Epidermal melanocyte (primary cell): ENCODE results near the gene TRAFD1.
"Not testable (repeated sequence)": the region's sequence is repeated elsewhere in the genome, so short reads cannot be mapped to it uniquely, and the experiment has no call there.

Source experiments
- DNase-seq: peaks from one replicate; pipeline ENCODE4 v3.0.0; 2011; ENCODE audit warnings: low spot score; ENCODE audit not compliant: insufficient read length

The TRAFD1 gene

GRCh38 chr12:112158461-112159145 is 33.2 kb downstream of the TRAFD1 start:
- not testable (repeated sequence) for DNase-seq

GRCh38 chr12:112159146-112159541 is 33.8 kb downstream of the TRAFD1 start:
- DNase-seq: no peak

- no peak for DNase-seq
Measured at GRCh38 chr12:112160611-112161010, 35.3 kb downstream of the TRAFD1 start.

GRCh38 chr12:112161711-112162110 is 36.4 kb downstream of the TRAFD1 start:
- no peak for DNase-seq

- no peak for DNase-seq
Measured at GRCh38 chr12:112162241-112162790, 37.0 kb downstream of the TRAFD1 start.

GRCh38 chr12:112163056-112163455 is 37.7 kb downstream of the TRAFD1 start:
- no peak for DNase-seq

GRCh38 chr12:112163471-112163991 is 38.2 kb downstream of the TRAFD1 start:
- no peak for DNase-seq

GRCh38 chr12:112164011-112164660 is 38.8 kb downstream of the TRAFD1 start:
- DNase-seq: no peak

GRCh38 chr12:112165624-112166023 is 40.3 kb downstream of the TRAFD1 start:
- no peak for DNase-seq

- DNase-seq: no peak
Measured at GRCh38 chr12:112166051-112167015, 41.0 kb downstream of the TRAFD1 start.

GRCh38 chr12:112167031-112167461 is 41.7 kb downstream of the TRAFD1 start:
- DNase-seq: no peak

- DNase-seq: no peak
Measured at GRCh38 chr12:112167718-112168525, 42.6 kb downstream of the TRAFD1 start.

GRCh38 chr12:112168561-112168971 is 43.2 kb downstream of the TRAFD1 start:
- DNase-seq: no peak

- DNase-seq: no peak
Measured at GRCh38 chr12:112169161-112169872, 44.0 kb downstream of the TRAFD1 start.

GRCh38 chr12:112169966-112170365 is 44.6 kb downstream of the TRAFD1 start:
- DNase-seq: no peak

- DNase-seq: no peak
Measured at GRCh38 chr12:112170376-112170775, 45.0 kb downstream of the TRAFD1 start.

GRCh38 chr12:112170971-112171596 is 45.7 kb downstream of the TRAFD1 start:
- no peak for DNase-seq

GRCh38 chr12:112172556-112173324 is 47.4 kb downstream of the TRAFD1 start:
- DNase-seq: no peak
